Measurements from ENCODE around the gene TMPRSS6.

TMPRSS6 gene

DNA sequence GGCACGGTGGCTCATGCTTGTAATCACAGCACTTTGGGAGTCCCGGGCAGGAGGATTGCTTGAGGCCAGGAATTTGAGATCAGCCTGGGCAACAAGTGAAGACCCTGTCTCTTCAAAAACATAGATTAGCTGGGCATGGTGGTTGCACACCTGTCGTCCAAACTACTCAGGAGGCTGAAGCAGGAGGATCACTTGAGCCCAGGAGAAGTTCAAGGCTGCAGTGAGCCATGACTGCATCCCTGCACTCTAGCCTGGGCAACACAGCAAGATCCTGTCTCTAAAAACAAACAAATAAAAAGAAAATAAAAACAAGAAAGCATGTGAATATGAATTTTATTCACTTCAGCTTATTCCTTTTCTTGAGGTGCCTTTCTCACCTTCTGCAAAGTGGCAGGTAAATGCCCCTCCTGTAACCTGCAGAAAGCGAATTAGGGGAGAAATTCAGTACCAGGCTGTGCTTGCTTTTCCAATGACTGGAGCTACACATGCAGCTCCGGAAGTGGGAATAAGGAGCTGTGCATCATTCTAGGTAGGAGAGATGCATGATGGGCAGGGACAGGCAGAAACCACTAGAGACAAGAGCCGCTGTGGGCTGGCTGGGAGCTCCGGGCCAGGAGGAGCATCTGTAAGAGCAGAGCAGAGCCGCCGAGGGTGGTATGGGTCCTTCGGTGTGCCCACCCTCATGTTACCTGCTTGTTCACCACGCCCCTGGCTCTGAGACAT, 72.7 kb downstream of the TMPRSS6 start:
- H3K4me3 Mint-ChIP-seq = no peak overlapping the region
- no peaks in the 10 kb centered on the region for H3K9me3 Mint-ChIP-seq
- H3K36me3 Mint-ChIP-seq (ENCODE audit: low read depth) = no peaks in the 10 kb centered on the region
- H3K4me1 Mint-ChIP-seq = peaks cover 28% of the 10 kb centered on the region
- TF ChIP-seq, protein P1, sequence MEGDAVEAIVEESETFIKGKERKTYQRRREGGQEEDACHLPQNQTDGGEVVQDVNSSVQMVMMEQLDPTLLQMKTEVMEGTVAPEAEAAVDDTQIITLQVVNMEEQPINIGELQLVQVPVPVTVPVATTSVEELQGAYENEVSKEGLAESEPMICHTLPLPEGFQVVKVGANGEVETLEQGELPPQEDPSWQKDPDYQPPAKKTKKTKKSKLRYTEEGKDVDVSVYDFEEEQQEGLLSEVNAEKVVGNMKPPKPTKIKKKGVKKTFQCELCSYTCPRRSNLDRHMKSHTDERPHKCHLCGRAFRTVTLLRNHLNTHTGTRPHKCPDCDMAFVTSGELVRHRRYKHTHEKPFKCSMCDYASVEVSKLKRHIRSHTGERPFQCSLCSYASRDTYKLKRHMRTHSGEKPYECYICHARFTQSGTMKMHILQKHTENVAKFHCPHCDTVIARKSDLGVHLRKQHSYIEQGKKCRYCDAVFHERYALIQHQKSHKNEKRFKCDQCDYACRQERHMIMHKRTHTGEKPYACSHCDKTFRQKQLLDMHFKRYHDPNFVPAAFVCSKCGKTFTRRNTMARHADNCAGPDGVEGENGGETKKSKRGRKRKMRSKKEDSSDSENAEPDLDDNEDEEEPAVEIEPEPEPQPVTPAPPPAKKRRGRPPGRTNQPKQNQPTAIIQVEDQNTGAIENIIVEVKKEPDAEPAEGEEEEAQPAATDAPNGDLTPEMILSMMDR (IDR thresholded peaks at IDR 0.05; ENCODE audit: unreplicated experiment in 3 of 3) = no peak
- H3K27me3 Mint-ChIP-seq (ENCODE audit: low read depth) = peaks cover 7% of the 10 kb centered on the region
- H3K27ac Mint-ChIP-seq = no peak overlapping the region

- Mint-ChIP-seq H3K27ac (peak overlapping the region in 2 of 3 experiments; percentile 10 to 12), H3K27me3 (ENCODE audit: low read depth) (peaks cover 7% of the 10 kb centered on the region), H3K36me3 (ENCODE audit: low read depth) (peaks cover 8% of the 10 kb centered on the region), H3K4me1 (peaks cover 8% of the 10 kb centered on the region), H3K9me3 (no peaks in the 10 kb centered on the region), H3K4me3 (no peak overlapping the region)
- TF ChIP-seq, protein P1 (IDR thresholded peaks at IDR 0.05; ENCODE audit: unreplicated experiment in 3 of 3) = no peak
Observed at GRCh38 chr22:37033605-37034430, 75.7 kb downstream of the TMPRSS6 start.

- TF ChIP-seq, protein P1 (IDR thresholded peaks at IDR 0.05; ENCODE audit: unreplicated experiment in 3 of 3) = no peak
- Mint-ChIP-seq H3K9me3 (no peaks in the 10 kb centered on the region), H3K4me3 (no peak overlapping the region), H3K27ac (peak overlapping the region; percentile 34 to 89 (median 77)), H3K4me1 (peaks cover 8% of the 10 kb centered on the region), H3K27me3 (ENCODE audit: low read depth) (peaks cover 7% of the 10 kb centered on the region), H3K36me3 (ENCODE audit: low read depth) (peaks cover 13% of the 10 kb centered on the region)
Observed at GRCh38 chr22:37032535-37033460, 76.7 kb downstream of the TMPRSS6 start.

DNA sequence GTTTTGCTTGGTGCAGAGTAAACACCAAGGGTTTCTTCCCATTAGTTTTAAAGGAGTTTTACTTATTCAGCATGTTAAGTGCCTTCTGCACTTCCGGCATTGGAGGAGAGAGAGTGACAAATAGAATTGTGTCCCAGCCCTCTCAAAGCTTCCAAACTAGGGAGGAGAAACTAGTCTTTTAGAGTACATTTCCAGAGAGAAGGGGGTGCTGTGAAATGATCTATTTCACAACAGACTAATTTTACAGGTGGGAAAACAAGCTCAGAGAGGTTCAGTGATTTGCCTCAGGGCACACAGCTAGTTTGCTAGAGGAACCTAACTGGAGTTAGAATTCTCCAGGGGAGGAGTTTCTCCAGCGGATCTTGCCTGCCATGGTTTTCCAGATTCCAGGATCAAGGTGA, 77.4 kb downstream of the TMPRSS6 start:
- H3K4me1 Mint-ChIP-seq = peaks cover 4% of the 10 kb centered on the region
- H3K27ac Mint-ChIP-seq = peak overlapping the region; percentile 34 to 89 (median 77)

DNA sequence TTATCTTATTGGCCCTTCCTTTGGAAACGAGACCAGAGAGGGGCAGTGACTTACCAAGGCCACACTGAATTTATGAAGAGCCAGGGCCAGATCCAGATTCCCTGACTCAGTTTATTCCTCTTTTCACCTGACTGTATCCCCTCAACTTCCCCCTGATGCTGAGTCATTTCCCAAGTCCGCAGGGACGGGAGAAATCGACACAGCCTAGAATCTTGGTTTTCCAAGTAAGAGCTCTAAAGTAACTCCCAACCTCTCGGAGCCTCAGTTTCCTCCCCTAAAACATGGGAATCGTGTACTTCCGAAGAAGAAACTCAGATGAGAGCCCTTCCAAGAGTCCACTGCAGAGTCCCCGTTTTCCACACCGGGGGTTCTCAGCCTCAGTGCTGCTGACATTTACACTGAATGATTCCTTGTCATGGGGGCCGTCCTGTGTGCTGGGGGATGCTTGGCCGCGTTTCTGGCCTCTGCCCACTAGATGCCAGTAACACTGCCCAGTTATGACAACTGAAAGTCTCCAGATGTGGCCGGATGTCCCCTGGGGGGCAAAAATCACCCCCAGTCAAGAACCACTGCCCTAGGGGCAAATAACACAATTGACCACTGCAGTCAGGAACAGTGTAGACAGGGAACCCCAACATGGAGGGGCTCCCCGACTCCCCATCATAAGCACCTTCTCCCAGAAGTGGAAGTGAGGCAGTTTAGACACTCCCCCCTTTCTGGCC, 78.8 kb downstream of the TMPRSS6 start:
- Mint-ChIP-seq H3K36me3 (ENCODE audit: low read depth) (peaks cover 23% of the 10 kb centered on the region), H3K4me1 (peaks cover 4% of the 10 kb centered on the region), H3K4me3 (no peak overlapping the region), H3K27me3 (ENCODE audit: low read depth) (peaks cover 4% of the 10 kb centered on the region), H3K9me3 (no peaks in the 10 kb centered on the region), H3K27ac (peak overlapping the region in 1 of 3 experiments; percentile 32)
- TF ChIP-seq, protein P1 (IDR thresholded peaks at IDR 0.05; ENCODE audit: unreplicated experiment in 3 of 3) = no peak

More for the DNA sequence above, 77.4 kb downstream of the TMPRSS6 start:
- no peaks in the 10 kb centered on the region for H3K9me3 Mint-ChIP-seq
- H3K27me3 Mint-ChIP-seq (ENCODE audit: low read depth) = peaks cover 4% of the 10 kb centered on the region
- H3K36me3 Mint-ChIP-seq (ENCODE audit: low read depth) = peaks cover 16% of the 10 kb centered on the region
- no peak overlapping the region for H3K4me3 Mint-ChIP-seq
- TF ChIP-seq, protein P1 (IDR thresholded peaks at IDR 0.05; ENCODE audit: unreplicated experiment in 3 of 3) = no peak
